HEK293T (cell line): ENCODE results near the gene XRN1.

Experiments
- BHLHE40 ChIP-seq: fragments of 450-650 bp; IDR thresholded peaks from 2 replicates; pipeline ENCODE4 v1.6.1; 2016; ENCODE audit warnings: mild to moderate bottlenecking, moderate library complexity, borderline replicate concordance
- ELF4 ChIP-seq: fragments of 450-650 bp; IDR thresholded peaks from 2 replicates; pipeline ENCODE4 v1.6.1; 2017; ENCODE audit warnings: antibody characterized with exemption
- FOXA1 ChIP-seq: fragments of 450-650 bp; IDR thresholded peaks from 2 replicates; pipeline ENCODE4 v1.6.1; 2016; ENCODE audit warnings: mild to moderate bottlenecking
- FOXK2 ChIP-seq: fragments of 450-650 bp; IDR thresholded peaks from 2 replicates; pipeline ENCODE4 v1.6.1; 2016; ENCODE audit warnings: mild to moderate bottlenecking
- FOXM1 ChIP-seq: fragments of 450-650 bp; IDR thresholded peaks from 2 replicates; pipeline ENCODE4 v1.6.1; 2017; ENCODE audit warnings: mild to moderate bottlenecking, borderline replicate concordance
- HDGF ChIP-seq: fragments of 450-650 bp; IDR thresholded peaks from 2 replicates; pipeline ENCODE4 v1.6.1; 2017; ENCODE audit warnings: antibody characterized with exemption, borderline replicate concordance
- NFRKB ChIP-seq: fragments of 450-650 bp; IDR thresholded peaks from 2 replicates; pipeline ENCODE4 v1.6.1; 2016; ENCODE audit warnings: mild to moderate bottlenecking, moderate library complexity
- SP1 ChIP-seq: fragments of 450-650 bp; IDR thresholded peaks from 2 replicates; pipeline ENCODE4 v1.6.1; 2017
- SUZ12 ChIP-seq: fragments of 450-650 bp; IDR thresholded peaks from 2 replicates; pipeline ENCODE4 v1.6.1; 2016; ENCODE audit warnings: mild to moderate bottlenecking
- TARDBP ChIP-seq: fragments of 450-650 bp; IDR thresholded peaks from 2 replicates; pipeline ENCODE4 v1.6.1; 2016
- TF ChIP-seq, protein P1 (sequence below): fragments of 450-650 bp; IDR thresholded peaks from 2 replicates; pipeline ENCODE4 v1.6.1; 2016

DNA sequence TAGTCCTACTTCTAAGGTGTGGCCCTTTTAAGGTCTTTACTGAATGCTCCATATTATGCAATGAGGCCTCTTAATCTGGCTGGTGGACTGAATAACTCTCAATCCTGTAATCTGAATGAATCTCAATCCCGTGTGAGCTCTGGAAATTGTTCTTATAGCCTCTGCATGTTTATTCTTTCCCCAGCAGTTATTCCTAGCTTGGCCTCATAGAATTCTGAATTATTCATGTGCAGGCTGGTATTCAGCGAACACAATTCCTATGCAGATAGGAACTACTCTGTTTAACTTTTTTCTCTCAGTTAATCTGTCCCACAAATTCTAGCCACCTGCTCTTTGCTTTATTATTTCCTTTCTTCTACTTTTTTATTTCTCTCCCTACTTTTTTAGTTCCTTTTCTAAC, 44.3 kb upstream of the XRN1 start:
- TF ChIP-seq ELF4 (no peak), NFRKB (no peak), HDGF (no peak), BHLHE40 (no peak), FOXK2 (no peak), TARDBP (no peak), FOXA1 (no peak), SUZ12 (no peak), SP1 (no peak), FOXM1 (no peak)
- TF ChIP-seq, protein P1, sequence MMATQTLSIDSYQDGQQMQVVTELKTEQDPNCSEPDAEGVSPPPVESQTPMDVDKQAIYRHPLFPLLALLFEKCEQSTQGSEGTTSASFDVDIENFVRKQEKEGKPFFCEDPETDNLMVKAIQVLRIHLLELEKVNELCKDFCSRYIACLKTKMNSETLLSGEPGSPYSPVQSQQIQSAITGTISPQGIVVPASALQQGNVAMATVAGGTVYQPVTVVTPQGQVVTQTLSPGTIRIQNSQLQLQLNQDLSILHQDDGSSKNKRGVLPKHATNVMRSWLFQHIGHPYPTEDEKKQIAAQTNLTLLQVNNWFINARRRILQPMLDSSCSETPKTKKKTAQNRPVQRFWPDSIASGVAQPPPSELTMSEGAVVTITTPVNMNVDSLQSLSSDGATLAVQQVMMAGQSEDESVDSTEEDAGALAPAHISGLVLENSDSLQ = no peak
